ENCODE data around the gene LSP1. TPM values are rescaled to one million over a fixed set of nuclear protein-coding genes. Genes with fewer than 3 reads are reported as not detected.

The LSP1 gene
- total and polyA plus RNA-seq, 2 of the 13 experiments (the other 11 are each of a cell fraction or from before 2014, with no cell fraction given) = 0.59 to 1.00 TPM

- TF ChIP-seq TOPORS (CRISPR knock-in tag; IDR thresholded peaks at IDR 0.05) (peak; percentile 91; the same call in 1 of the 2 replicates), ZSCAN20 (CRISPR knock-in tag; IDR thresholded peaks at IDR 0.05; ENCODE audit: borderline replicate concordance) (no peak), PHF21A (CRISPR knock-in tag; IDR thresholded peaks at IDR 0.05) (peak; percentile 97), ZGPAT (CRISPR knock-in tag; IDR thresholded peaks at IDR 0.05) (peak; percentile 95), SP2 (CRISPR knock-in tag; IDR thresholded peaks at IDR 0.05) (0 out of 2 replicates have a peak, but pooled peaks have one; percentile 35), ZNF784 (CRISPR knock-in tag; IDR thresholded peaks at IDR 0.05; ENCODE audit: borderline replicate concordance) (peak; percentile 67; the same call in 1 of the 2 replicates), HMG20A (CRISPR knock-in tag; IDR thresholded peaks at IDR 0.05; ENCODE audit: borderline replicate concordance) (peak; percentile 91; the same call in 1 of the 2 replicates), HNF4G (IDR thresholded peaks at IDR 0.05; ENCODE audit: borderline replicate concordance, low read depth, low read length) (no peak), HNF4G (CRISPR knock-in tag; IDR thresholded peaks at IDR 0.05; ENCODE audit: borderline replicate concordance, low read depth) (peak; percentile 85; the same call in 1 of the 2 replicates), ZNF234 (CRISPR knock-in tag; conservative IDR thresholded peaks at IDR 0.05) (no peak), TBL1XR1 (IDR thresholded peaks at IDR 0.05; ENCODE audit: borderline replicate concordance, low read length, partially characterized antibody) (no peak), KLF6 (CRISPR knock-in tag; IDR thresholded peaks at IDR 0.05) (0 out of 2 replicates have a peak, but pooled peaks have one; percentile 40), ZFP37 (CRISPR knock-in tag; IDR thresholded peaks at IDR 0.05; ENCODE audit: borderline replicate concordance) (peak; percentile 60; the same call in 1 of the 2 replicates), STAT5B (CRISPR knock-in tag; IDR thresholded peaks at IDR 0.05) (0 out of 2 replicates have a peak, but pooled peaks have one; percentile 31), ZNF280D (CRISPR knock-in tag; IDR thresholded peaks at IDR 0.05) (peak; percentile 93; the same call in 1 of the 2 replicates), CBFB (CRISPR knock-in tag; IDR thresholded peaks at IDR 0.05) (0 out of 2 replicates have a peak, but pooled peaks have one; percentile 25), SPEN (CRISPR knock-in tag; IDR thresholded peaks at IDR 0.05; ENCODE audit: low read depth) (peak; percentile 96), MNT (IDR thresholded peaks at IDR 0.05) (0 out of 2 replicates have a peak, but pooled peaks have one; percentile 39), SMAD3 (CRISPR knock-in tag; IDR thresholded peaks at IDR 0.05) (peak; percentile 84; the same call in 1 of the 2 replicates), NR2F6 (IDR thresholded peaks at IDR 0.05) (peak; percentile 92), NR2F6 (CRISPR knock-in tag; IDR thresholded peaks at IDR 0.05) (peak; percentile 96)
Measured at GRCh38 chr11:1842149-1843097, 10.5 kb upstream of the LSP1 start (continued).

Data from HepG2 (cell line).